B cell (primary cell): Measurements from ENCODE around the gene SP3.

Experiments
- CTCF ChIP-seq: fragments of 200-600 bp; IDR thresholded peaks from one replicate; pipeline ENCODE4 v1.8.0; 2022; ENCODE audit warnings: antibody characterized with exemption, mild to moderate bottlenecking
- EZH2 ChIP-seq: IDR thresholded peaks from 2 replicates; pipeline ENCODE4 v1.6.1; 2012; ENCODE audit warnings: borderline replicate concordance, low read depth, mild to moderate bottlenecking, moderate library complexity, low read length; ENCODE audit not compliant: insufficient read depth, poor library complexity, severe bottlenecking

DNA sequence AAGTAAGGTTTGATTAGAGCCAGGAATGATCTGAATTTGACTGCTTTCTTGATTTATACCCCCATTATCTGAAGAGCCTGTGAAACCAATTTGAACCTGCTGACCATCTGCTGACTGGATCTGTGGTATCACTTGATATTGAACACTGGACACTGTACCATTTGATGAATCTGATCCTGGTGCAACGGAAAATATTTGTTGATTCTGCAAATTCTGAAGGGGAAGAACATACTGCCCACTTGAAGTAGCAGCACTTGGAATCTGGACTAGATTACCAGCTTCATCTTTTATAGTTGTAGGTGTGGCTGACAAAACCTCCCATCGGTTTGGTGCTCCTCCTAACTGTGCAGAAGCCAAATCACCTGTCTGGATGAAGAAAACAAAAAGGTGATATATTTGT lies 9.3 kb downstream of the SP3 start:
- TF ChIP-seq CTCF (no peak), EZH2 (no peak)
